ENCODE measurements around the gene ANTXRL. TPM values are rescaled to one million over a fixed set of nuclear protein-coding genes. Genes with fewer than 3 reads are reported as not detected.
"Not testable (repeated sequence)": the region's sequence is repeated elsewhere in the genome, so short reads cannot be mapped to it uniquely, and the experiment has no call there.

Gene ANTXRL
- total RNA-seq, 1 donor from 2014 or later = not detected

- H3K27ac ChIP-seq = no peak overlapping the region
- H3K27me3 ChIP-seq = no peaks in the 10 kb centered on the region
- DNase-seq (ENCODE audit: low spot score in 2 of 2) = peak in 1 of 2 donors; percentile 49
- H3K4me1 ChIP-seq = no peaks in the 10 kb centered on the region
- intact Hi-C loops (cut with DNase I) = no loop called here
- TF ChIP-seq, protein P1, sequence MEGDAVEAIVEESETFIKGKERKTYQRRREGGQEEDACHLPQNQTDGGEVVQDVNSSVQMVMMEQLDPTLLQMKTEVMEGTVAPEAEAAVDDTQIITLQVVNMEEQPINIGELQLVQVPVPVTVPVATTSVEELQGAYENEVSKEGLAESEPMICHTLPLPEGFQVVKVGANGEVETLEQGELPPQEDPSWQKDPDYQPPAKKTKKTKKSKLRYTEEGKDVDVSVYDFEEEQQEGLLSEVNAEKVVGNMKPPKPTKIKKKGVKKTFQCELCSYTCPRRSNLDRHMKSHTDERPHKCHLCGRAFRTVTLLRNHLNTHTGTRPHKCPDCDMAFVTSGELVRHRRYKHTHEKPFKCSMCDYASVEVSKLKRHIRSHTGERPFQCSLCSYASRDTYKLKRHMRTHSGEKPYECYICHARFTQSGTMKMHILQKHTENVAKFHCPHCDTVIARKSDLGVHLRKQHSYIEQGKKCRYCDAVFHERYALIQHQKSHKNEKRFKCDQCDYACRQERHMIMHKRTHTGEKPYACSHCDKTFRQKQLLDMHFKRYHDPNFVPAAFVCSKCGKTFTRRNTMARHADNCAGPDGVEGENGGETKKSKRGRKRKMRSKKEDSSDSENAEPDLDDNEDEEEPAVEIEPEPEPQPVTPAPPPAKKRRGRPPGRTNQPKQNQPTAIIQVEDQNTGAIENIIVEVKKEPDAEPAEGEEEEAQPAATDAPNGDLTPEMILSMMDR (IDR thresholded peaks at IDR 0.05) = no peak
- H3K9me3 ChIP-seq = no peaks in the 10 kb centered on the region
- H3K4me3 ChIP-seq = no peak overlapping the region
- no peaks in the 10 kb centered on the region for H3K36me3 ChIP-seq
Measured at GRCh38 chr10:46314071-46314470, 27.3 kb downstream of the ANTXRL start.

DNA sequence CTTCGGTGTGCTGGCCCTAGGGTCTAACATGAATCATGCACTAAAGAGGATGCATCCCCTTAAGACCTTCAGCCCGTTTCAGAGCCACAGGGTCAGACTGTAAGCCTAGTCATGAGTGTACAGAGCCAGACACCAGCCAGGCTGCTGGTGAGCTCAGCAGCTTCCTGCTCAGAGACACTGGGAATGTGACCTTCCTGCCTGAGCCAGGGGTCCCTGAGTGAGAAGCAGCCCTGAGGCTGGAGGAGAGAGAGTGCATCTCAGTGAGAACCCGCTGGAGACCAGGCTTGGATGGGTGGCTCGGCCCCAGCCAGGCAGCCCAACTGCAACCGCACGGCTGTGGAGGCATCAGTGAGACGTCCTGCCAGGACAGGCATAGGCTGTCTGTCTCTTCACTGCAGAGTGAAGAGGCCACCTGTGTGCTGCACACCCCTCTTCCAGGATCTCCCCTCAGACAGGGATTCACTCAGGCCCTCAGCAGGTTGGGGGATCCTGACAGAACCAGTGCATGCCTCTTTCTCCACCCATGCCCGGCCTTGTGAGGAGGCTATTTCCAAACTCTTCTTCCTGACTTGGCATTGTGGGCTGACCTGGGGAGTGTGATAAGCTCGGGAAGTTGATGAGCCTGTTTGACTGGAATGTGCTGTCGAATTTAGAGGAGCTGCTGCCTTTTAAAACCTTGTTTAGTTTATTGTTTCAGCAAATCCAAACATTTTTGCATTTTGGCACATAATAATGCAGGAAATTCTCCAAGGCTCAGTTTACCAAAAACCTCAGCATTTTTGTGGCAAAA lies 28.5 kb downstream of the ANTXRL start:
- intact Hi-C loops (cut with DNase I) = not testable (repeated sequence)

DNA sequence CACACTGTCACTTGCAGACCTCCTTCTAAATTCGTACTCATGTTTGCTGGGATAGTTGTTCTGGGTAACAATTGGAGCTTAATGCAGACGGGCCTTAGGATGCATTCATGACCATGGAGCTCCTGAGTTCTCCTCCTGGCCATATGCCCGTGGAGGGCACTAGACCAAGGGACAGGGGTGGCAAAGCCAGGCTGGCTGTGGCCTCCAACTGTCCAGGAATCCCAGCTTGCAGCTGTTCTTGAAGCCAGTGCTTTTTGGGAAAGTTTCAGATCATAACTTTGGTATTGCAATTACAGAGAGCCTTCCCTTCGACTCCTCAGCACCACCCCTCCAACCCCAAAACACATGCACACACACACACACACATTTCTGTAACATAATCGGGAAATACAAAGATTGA lies 30.6 kb downstream of the ANTXRL start:
- TF ChIP-seq, protein P1 (IDR thresholded peaks at IDR 0.05) = no peak
- intact Hi-C loops (cut with DNase I) = no loop called here
- Histone ChIP-seq H3K4me1 (no peaks in the 10 kb centered on the region), H3K36me3 (no peaks in the 10 kb centered on the region), H3K27me3 (no peaks in the 10 kb centered on the region), H3K4me3 (no peak overlapping the region), H3K9me3 (no peaks in the 10 kb centered on the region), H3K27ac (no peak overlapping the region)
- no peak for DNase-seq (ENCODE audit: low spot score in 2 of 2)

More for the DNA sequence above, 28.5 kb downstream of the ANTXRL start:
- DNase-seq (ENCODE audit: low spot score in 2 of 2) = peak in 1 of 2 donors; percentile 46
- H3K4me1 ChIP-seq, H3K27me3 ChIP-seq, H3K4me3 ChIP-seq, H3K27ac ChIP-seq, H3K36me3 ChIP-seq, H3K9me3 ChIP-seq: not testable (repeated sequence)

GRCh38 chr10:46317889-46318288 lies 31.1 kb downstream of the ANTXRL start:
- Histone ChIP-seq H3K9me3 (no peaks in the 10 kb centered on the region), H3K4me3 (no peak overlapping the region), H3K27ac (no peak overlapping the region), H3K4me1 (no peaks in the 10 kb centered on the region), H3K27me3 (no peaks in the 10 kb centered on the region), H3K36me3 (no peaks in the 10 kb centered on the region)
- intact Hi-C loops (cut with DNase I) = no loop called here
- DNase-seq (ENCODE audit: low spot score in 2 of 2) = peak in 1 of 2 donors; percentile 59
- TF ChIP-seq, protein P1 (IDR thresholded peaks at IDR 0.05) = no peak

DNA sequence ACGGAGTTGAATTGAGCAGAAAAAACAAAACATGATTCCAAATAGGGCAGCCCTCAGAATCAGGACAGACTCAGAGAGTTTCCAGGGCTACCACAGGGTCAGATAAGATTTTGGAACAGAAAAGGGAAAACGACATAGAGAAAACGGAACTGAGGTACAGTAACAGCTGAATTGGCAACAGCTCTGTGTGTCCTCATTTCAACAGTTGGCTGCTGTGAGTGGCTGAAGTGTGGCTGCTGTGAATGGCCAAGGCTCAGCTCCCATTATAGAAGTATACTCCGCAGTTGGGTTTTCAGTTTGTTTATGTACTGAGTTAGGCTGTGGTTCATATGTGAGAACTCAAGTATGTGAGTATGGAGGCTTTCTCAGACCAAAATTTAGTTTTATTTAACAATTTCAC lies 32.0 kb downstream of the ANTXRL start:
- Histone ChIP-seq H3K4me3 (no peak overlapping the region), H3K4me1 (no peaks in the 10 kb centered on the region), H3K27ac (no peak overlapping the region), H3K9me3 (no peaks in the 10 kb centered on the region), H3K27me3 (no peaks in the 10 kb centered on the region), H3K36me3 (no peaks in the 10 kb centered on the region)
- TF ChIP-seq, protein P1 (IDR thresholded peaks at IDR 0.05) = no peak
- no peak for DNase-seq (ENCODE audit: low spot score in 2 of 2)
- intact Hi-C loops (cut with DNase I) = no loop called here

DNA sequence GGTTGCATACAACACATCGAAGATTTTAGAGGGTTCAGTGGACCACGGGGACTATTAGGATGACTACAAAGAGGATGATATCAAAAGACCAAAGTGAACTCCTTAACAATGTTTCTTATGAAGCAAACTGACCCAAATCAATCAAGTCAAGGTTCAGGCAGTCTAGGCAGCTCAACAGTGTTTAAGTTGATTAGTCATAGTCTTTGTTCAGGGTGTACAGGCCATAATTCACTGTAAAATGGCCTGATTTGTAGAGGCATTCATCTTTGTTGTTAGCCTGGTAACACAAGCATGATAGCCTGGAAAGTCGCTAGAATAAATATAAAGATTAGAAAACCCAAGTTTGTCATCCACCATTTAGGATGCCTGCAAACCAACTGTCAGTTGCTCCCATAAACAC lies 32.6 kb downstream of the ANTXRL start:
- no peak overlapping the region for H3K27ac ChIP-seq
- no peaks in the 10 kb centered on the region for H3K9me3 ChIP-seq
- H3K27me3 ChIP-seq = no peaks in the 10 kb centered on the region
- no peaks in the 10 kb centered on the region for H3K4me1 ChIP-seq
- H3K36me3 ChIP-seq = no peaks in the 10 kb centered on the region
- DNase-seq (ENCODE audit: low spot score in 2 of 2) = no peak
- no peak overlapping the region for H3K4me3 ChIP-seq
- intact Hi-C loops (cut with DNase I) = no loop called here
- TF ChIP-seq, protein P1 (IDR thresholded peaks at IDR 0.05) = no peak
